PFSK-1 (cell line): Measurements from ENCODE around the gene TIAM1.

Experiments
- FOXP2 ChIP-seq: optimal IDR thresholded peaks from 2 replicates; pipeline ENCODE3; 2011; ENCODE audit warnings: borderline replicate concordance, control low read depth, inconsistent platforms; ENCODE audit not compliant: insufficient read depth; ENCODE audit errors: extremely low read length, extremely low read depth
- POLR2AphosphoS5 ChIP-seq: IDR thresholded peaks from 2 replicates; pipeline ENCODE4 v1.6.1; 2012; ENCODE audit warnings: low read depth, mild to moderate bottlenecking, control low read depth, low read length, moderate library complexity
- REST ChIP-seq, 2 experiments: IDR thresholded peaks; 2 replicates each; pipeline versions ENCODE4 v1.6.1 to v1.8.0; 2011 to 2012; ENCODE audit warnings: low read depth in 2 of 2, low read length in 2 of 2, control low read depth in 1 of 2, inconsistent platforms in 1 of 2, mild to moderate bottlenecking in 1 of 2, moderate library complexity in 1 of 2; ENCODE audit not compliant: insufficient read depth in 1 of 2
- SIN3A ChIP-seq: IDR thresholded peaks from 2 replicates; pipeline ENCODE4 v1.6.1; 2012; ENCODE audit warnings: mild to moderate bottlenecking, low read length, moderate library complexity, borderline replicate concordance; ENCODE audit not compliant: insufficient read depth
- TAF1 ChIP-seq: IDR thresholded peaks from 2 replicates; pipeline ENCODE4 v1.6.1; 2012; ENCODE audit warnings: low read length, control low read depth, borderline replicate concordance; ENCODE audit not compliant: insufficient read depth

GRCh38 chr21:31297806-31298205, 46.3 kb downstream of the TIAM1 start:
- TF ChIP-seq REST (IDR thresholded peaks at IDR 0.05; ENCODE audit: insufficient read depth in 1 of 2, low read depth in 2 of 2, low read length in 2 of 2) = no peak
- TF ChIP-seq FOXP2 = no peak
- no peak for TF ChIP-seq POLR2AphosphoS5
- TF ChIP-seq TAF1 = no peak
- no peak for TF ChIP-seq SIN3A
